ENCODE data around the gene ADAMTS18.

- no peak for TF ChIP-seq CTCF (IDR thresholded peaks at IDR 0.05; ENCODE audit: poor library complexity)
- TF ChIP-seq EZH2phosphoT487 (IDR thresholded peaks at IDR 0.05; ENCODE audit: low read depth, severe bottlenecking, unreplicated experiment) = no peak
Observed at GRCh38 chr16:77470851-77471250, 36.0 kb upstream of the ADAMTS18 start.

Data from hepatocyte (in vitro differentiated cells).